GM20431 (cell line): ENCODE measurements around the gene TMPO.
"Not testable (repeated sequence)": the region's sequence is repeated elsewhere in the genome, so short reads cannot be mapped to it uniquely, and the experiment has no call there.

Source experiments
- in situ Hi-C: fragments of 300-500 bp; cut with MseI, MboI; formaldehyde crosslinking; loops from one replicate; pipeline ENCODE4 v1.15.0; 2020; ENCODE audit warnings: low sequenced_read_pairs; ENCODE audit not compliant: unreplicated experiment

Gene TMPO

GRCh38 chr12:98576795-98577194 lies 61.4 kb downstream of the TMPO start:
- in situ Hi-C loops: not testable (repeated sequence)

GRCh38 chr12:98578392-98578791 lies 63.0 kb downstream of the TMPO start:
- in situ Hi-C loops: no loop called here

GRCh38 chr12:98578821-98579220 lies 63.4 kb downstream of the TMPO start:
- in situ Hi-C loops: no loop called here

GRCh38 chr12:98579347-98579746 lies 64.0 kb downstream of the TMPO start:
- in situ Hi-C loops: no loop called here

- in situ Hi-C loops: no loop called here
These were observed 64.4 kb downstream of the TMPO start for GRCh38 chr12:98579835-98580234.

- in situ Hi-C loops: no loop called here
These were observed 65.3 kb downstream of the TMPO start for GRCh38 chr12:98580695-98581094.

- in situ Hi-C loops: no loop called here
These were observed 65.7 kb downstream of the TMPO start for GRCh38 chr12:98581101-98581500.

GRCh38 chr12:98582093-98582492 lies 66.7 kb downstream of the TMPO start:
- in situ Hi-C loops: no loop called here

- in situ Hi-C loops: no loop called here
These were observed 71.7 kb downstream of the TMPO start for GRCh38 chr12:98587084-98587483.

- in situ Hi-C loops: no loop called here
These were observed 75.8 kb downstream of the TMPO start for GRCh38 chr12:98591209-98591608.

GRCh38 chr12:98592825-98593322 lies 77.5 kb downstream of the TMPO start:
- in situ Hi-C loops: no loop called here

- in situ Hi-C loops: no loop called here
These were observed 78.1 kb downstream of the TMPO start, which contains the start of gene SLC25A3 for GRCh38 chr12:98593351-98594049. Gene SLC25A3, plus strand, starts transcription at chr12:98593686. Its CDS starts 293 bp downstream, at chr12:98593979.

GRCh38 chr12:98594050-98594835 lies 78.9 kb downstream of the TMPO start:
- in situ Hi-C loops: no loop called here

GRCh38 chr12:98595243-98595988 lies 80.0 kb downstream of the TMPO start:
- in situ Hi-C loops: no loop called here

GRCh38 chr12:98597313-98597712 lies 81.9 kb downstream of the TMPO start:
- in situ Hi-C loops: not testable (repeated sequence)
